A673 (cell line): ENCODE results near the gene GLYR1. TPM values are rescaled to one million over a fixed set of nuclear protein-coding genes. Genes with fewer than 3 reads are reported as not detected.

ENCODE experiments used
- BruUV-seq: library from RNA; stranded (reverse); fragments of 400-500 nt; replicated peaks from 2 replicates; lab custom pipeline; 2021; lab: Mats Ljungman, UMichigan
- CTCF ChIA-PET: fragments of 300-600 bp; sonication (Branson Sonifier 250); formaldehyde crosslinking; loops from one replicate; lab custom pipeline; 2022; ENCODE audit warnings: antibody characterized with exemption; lab: Charles Lee
- POLR2A ChIA-PET: fragments of 300-600 bp; sonication (Branson Sonifier 250); formaldehyde crosslinking; loops from one replicate; lab custom pipeline; 2022; ENCODE audit warnings: antibody characterized with exemption; ENCODE audit not compliant: low non-redundant PET; lab: Charles Lee
- DNase-seq: peaks from one replicate; pipeline ENCODE4 v3.0.0-alpha.2; 2015; ENCODE audit warnings: low spot score
- H3K27ac ChIP-seq: fragments of 200-600 bp; sonication (generic); 2 replicates; pipeline ENCODE4 v1.5.1; 2016; ENCODE audit warnings: mixed run types, low read depth, mild to moderate bottlenecking, mixed read lengths, antibody characterized with exemption, low read length; ENCODE audit not compliant: poor library complexity, severe bottlenecking
- H3K27me3 ChIP-seq: fragments of 200-600 bp; sonication (generic); replicated peaks from 2 replicates; pipeline ENCODE4 v1.6.1; 2017; ENCODE audit warnings: mixed run types, low read depth, mild to moderate bottlenecking, mixed read lengths, antibody characterized with exemption, low read length; ENCODE audit not compliant: insufficient read depth, poor library complexity
- H3K36me3 ChIP-seq: fragments of 200-600 bp; sonication (generic); 2 replicates; pipeline ENCODE4 v1.6.1; 2016; ENCODE audit warnings: mixed run types, mild to moderate bottlenecking, mixed read lengths, antibody characterized with exemption, low read length; ENCODE audit not compliant: insufficient read depth, poor library complexity, severe bottlenecking
- H3K4me1 ChIP-seq: fragments of 200-600 bp; sonication (generic); 2 replicates; pipeline ENCODE4 v1.6.1; 2017; ENCODE audit warnings: mixed run types, mild to moderate bottlenecking, mixed read lengths, antibody characterized with exemption, low read length; ENCODE audit not compliant: insufficient read depth, poor library complexity, severe bottlenecking
- H3K4me3 ChIP-seq: fragments of 200-600 bp; sonication (generic); 2 replicates; pipeline ENCODE4 v1.5.1; 2016; ENCODE audit warnings: low read depth, mixed run types, mild to moderate bottlenecking, mixed read lengths, low read length; ENCODE audit not compliant: poor library complexity, severe bottlenecking
- H3K9me3 ChIP-seq: fragments of 200-600 bp; sonication (generic); 2 replicates; pipeline ENCODE4 v1.6.1; 2016; ENCODE audit warnings: mixed run types, low read depth, mild to moderate bottlenecking, mixed read lengths, antibody characterized with exemption, low read length; ENCODE audit not compliant: poor library complexity, severe bottlenecking
- CTCF ChIP-seq: fragments of 300-800, 200-600 bp; sonication (generic); conservative IDR thresholded peaks from 2 replicates; pipeline ENCODE4 v1.5.1; 2017; ENCODE audit warnings: low read depth, mild to moderate bottlenecking, antibody characterized with exemption, low read length, moderate library complexity, mixed read lengths
- EZH2 ChIP-seq: fragments of 200-600 bp; sonication (generic); IDR thresholded peaks from 2 replicates; pipeline ENCODE4 v1.6.1; 2017; ENCODE audit warnings: borderline replicate concordance, low read depth, mild to moderate bottlenecking, mixed read lengths, antibody characterized with exemption, low read length; ENCODE audit not compliant: poor library complexity, severe bottlenecking
- intact Hi-C: fragments of 100-400 bp; cut with micrococcal nuclease; formaldehyde crosslinking; loops from one replicate; pipeline ENCODE4 v1.10.0; 2022; ENCODE audit not compliant: unreplicated experiment
- total RNA-seq: library from RNA; stranded (reverse); gene quantifications from 2 replicates; pipeline ENCODE4 v1.2.3, GENCODE V29; 2021

Gene GLYR1
- total RNA-seq, 1 experiment from 2014 or later, result 128 TPM

DNA sequence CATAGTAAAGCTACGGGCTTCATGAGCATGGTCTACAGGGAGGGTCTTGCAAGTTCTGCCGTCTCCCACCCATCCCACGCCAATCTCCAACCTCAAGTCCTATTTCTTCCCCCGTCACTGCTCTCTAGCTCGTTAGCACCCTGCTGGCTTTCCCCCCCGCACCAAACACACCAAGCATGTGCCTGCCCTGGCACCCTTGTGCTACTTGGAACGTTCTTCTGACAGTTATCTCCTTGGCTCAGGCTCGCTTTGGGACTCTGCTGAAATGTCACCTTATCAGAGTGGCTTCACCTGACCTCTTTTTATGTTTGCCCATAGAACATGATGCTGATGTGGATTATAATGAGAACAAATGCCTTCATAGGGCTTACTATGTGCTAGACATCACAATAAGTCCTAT is 21.9 kb downstream of the GLYR1 start:
- Histone ChIP-seq H3K4me3 (no peak overlapping the region), H3K27ac (no peak overlapping the region), H3K27me3 (no peaks in the 10 kb centered on the region), H3K36me3 (peaks cover 62% of the 10 kb centered on the region), H3K9me3 (no peaks in the 10 kb centered on the region), H3K4me1 (no peaks in the 10 kb centered on the region)
- no peak for DNase-seq
- intact Hi-C loops, result no loop called here
- ChIA-PET POLR2A (no interaction called here), CTCF (no interaction called here)
- TF ChIP-seq EZH2 (no peak), CTCF (no peak)
- BruUV-seq, result no TSS peak

GRCh38 chr16:4820652-4821051 is 26.4 kb downstream of the GLYR1 start:
- ChIA-PET CTCF (no interaction called here), POLR2A (no interaction called here)
- Histone ChIP-seq H3K36me3 (peaks cover 52% of the 10 kb centered on the region), H3K9me3 (no peaks in the 10 kb centered on the region), H3K4me1 (no peaks in the 10 kb centered on the region), H3K27me3 (no peaks in the 10 kb centered on the region), H3K27ac (no peak overlapping the region), H3K4me3 (no peak overlapping the region)
- no peak for TF ChIP-seq EZH2
- TF ChIP-seq CTCF, result no peak
- DNase-seq, result no peak
- no TSS peak for BruUV-seq
- intact Hi-C loops, result no loop called here

DNA sequence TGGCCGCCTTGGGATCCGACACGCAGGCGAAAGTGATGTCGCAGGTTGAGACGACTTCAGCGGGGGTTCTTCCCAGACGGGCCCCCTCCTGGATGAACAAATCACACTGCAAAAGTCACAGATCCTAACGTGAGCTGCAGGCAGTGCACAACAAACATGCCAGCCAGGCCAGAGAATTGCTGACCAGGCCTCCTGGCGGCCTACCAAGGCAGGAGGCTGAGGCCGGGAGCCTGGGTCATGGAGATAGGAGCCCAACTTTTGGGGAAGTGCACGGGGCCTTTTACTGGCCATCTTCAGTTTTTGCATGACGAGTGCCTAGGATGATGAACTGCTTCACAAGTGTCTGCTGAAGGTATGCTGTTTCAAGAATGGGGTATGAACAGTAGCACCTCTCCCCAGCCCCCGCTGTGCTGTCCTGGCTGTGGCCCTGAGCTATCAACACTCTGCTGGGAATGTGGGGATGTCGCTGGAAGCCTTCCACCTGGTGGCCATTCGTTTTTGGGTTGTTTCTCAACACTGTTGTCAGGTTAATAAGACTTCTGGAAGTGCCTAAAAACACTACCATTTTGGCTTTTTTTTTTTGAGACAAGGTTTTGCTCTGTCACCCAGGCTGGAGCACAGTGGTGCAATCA is 32.4 kb downstream of the GLYR1 start:
- no peak for DNase-seq
- CTCF ChIA-PET, result no interaction called here
- H3K4me3 ChIP-seq, result no peak overlapping the region
- no TSS peak for BruUV-seq
- H3K27ac ChIP-seq, result no peak overlapping the region
- TF ChIP-seq EZH2 (no peak), CTCF (no peak)
- H3K27me3 ChIP-seq, result no peaks in the 10 kb centered on the region
- H3K36me3 ChIP-seq, result peaks cover 49% of the 10 kb centered on the region
- H3K9me3 ChIP-seq, result no peaks in the 10 kb centered on the region
- no peaks in the 10 kb centered on the region for H3K4me1 ChIP-seq
- intact Hi-C loops, result no loop called here
- POLR2A ChIA-PET, result no interaction called here
